Skeletal muscle cell (primary cell): ENCODE data around the gene TRIM33.
A peak's percentile ranks its signal among the peaks of the same experiment; 100 is the strongest.
"Not testable (repeated sequence)": the region's sequence is repeated elsewhere in the genome, so short reads cannot be mapped to it uniquely, and the experiment has no call there.

ENCODE experiments used
- DNase-seq: peaks from one replicate; pipeline ENCODE4 v3.0.0-alpha.2; 2010; ENCODE audit warnings: low read depth
- H3K4me3 ChIP-seq: 2 replicates; pipeline ENCODE4 v1.5.1; 2011; ENCODE audit warnings: low read depth, mild to moderate bottlenecking, control low read depth, low read length, moderate library complexity

TRIM33 gene

DNA sequence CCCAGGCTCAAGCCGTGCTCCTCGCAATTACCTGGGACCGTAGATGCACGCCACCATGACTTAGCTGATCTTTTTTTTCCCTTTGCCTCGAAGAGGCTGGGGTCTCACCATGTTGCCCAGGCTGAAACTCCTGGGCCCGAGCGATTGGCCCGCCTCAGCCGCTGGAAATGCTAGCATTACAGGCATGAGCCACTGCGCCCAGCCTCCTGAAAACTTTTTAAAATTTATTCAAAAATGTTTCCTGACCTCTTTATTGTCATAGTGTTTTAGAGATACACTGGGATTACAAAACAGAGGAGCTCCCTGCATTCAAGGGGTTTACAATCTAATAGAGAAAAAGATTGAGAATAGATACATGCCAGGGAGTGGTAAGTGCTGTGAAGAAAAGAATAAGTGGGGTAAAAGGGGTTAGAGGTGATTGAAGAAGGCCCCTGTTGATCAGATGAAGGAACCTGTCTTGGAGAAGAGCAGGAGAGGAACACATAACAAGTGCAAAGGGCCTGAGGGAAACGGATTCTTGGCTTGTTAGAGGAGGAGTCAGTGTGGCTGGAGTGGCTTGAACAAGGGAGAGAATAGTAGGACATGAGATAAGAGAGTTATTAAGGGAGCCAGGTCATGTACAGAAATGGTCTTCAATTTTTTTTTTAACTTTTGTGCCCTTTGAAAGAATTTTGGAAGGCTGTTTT is 1.7 kb upstream of the TRIM33 start:
- no peak for DNase-seq
- H3K4me3 ChIP-seq, result no peak overlapping the region

- no peak for DNase-seq
- peak overlapping the region; percentile 93 for H3K4me3 ChIP-seq
These were observed 550 bp downstream of the TRIM33 start for GRCh38 chr1:114510274-114511031.

- H3K4me3 ChIP-seq, result peak overlapping the region; percentile 93
- no peak for DNase-seq
These were observed 1.3 kb downstream of the TRIM33 start for GRCh38 chr1:114509596-114510273.

DNA sequence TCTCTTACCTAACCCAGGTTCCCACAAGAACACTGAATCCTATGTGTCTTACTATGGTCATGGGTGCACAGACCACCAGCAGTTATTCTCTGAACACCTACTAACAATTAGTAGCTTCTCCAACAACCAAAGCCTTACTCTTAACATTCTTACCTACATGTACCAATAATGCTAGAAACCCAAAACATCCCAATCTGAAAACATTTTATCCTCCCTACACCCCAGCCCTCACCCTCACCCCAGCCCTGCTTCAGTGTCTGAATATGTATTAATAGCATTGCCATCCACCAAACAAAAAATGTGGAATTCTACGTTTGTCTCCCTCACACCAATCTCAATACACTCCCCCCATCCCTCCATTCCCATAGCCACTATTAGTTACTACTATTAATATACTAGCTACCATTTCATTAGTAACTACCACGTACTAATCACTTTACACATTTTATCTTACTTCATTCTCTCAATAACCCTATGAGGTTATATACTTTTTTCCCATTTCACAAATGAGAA is 2.6 kb downstream of the TRIM33 start:
- DNase-seq, result no peak
- H3K4me3 ChIP-seq, result no peak overlapping the region

GRCh38 chr1:114507513-114507912 is 3.5 kb downstream of the TRIM33 start:
- no peak overlapping the region for H3K4me3 ChIP-seq
- no peak for DNase-seq

DNA sequence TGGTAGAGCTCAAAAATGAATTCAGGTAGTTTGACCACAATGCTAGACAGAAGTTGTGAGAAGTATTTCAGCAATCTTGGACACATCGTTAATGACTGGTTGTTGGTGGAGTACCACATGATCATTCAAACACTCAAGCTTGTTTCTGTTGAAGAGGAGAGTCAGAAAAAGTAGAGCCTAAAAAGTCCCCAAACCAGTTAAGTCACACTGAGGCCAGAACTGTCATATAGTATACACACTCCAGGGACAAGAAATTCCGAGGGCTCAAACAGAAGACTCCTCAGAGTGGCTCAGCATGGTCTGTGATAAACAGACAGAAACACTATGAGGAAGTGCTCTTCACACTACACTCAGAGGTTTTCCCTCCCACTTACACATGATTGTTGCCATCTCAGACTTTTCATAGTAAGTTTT is 5.8 kb downstream of the TRIM33 start:
- no peak overlapping the region for H3K4me3 ChIP-seq
- no peak for DNase-seq

DNA sequence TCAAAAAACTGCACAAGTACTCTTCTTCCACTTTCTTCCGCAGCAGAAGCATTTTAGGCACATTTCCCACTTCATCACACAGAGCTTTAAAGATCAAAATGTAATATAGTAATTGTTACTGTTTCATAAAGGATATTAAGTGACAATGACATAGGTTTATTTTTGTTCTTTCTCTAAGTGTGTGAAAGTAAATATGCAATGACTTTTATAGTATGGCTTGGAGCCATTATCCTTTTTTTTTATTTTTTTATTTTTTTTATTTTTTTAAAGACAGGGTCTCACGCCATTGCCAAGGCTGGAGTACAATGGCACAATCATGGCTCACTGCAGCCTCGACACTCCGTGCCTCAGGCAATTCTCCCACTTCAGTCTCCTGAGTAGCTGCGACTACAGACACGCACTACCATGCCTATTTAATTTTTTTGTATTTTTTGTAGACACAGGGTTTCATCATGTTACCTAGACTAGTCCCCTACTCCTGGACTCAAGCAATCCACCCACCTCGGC is 7.0 kb downstream of the TRIM33 start:
- H3K4me3 ChIP-seq, result no peak overlapping the region
- no peak for DNase-seq

DNA sequence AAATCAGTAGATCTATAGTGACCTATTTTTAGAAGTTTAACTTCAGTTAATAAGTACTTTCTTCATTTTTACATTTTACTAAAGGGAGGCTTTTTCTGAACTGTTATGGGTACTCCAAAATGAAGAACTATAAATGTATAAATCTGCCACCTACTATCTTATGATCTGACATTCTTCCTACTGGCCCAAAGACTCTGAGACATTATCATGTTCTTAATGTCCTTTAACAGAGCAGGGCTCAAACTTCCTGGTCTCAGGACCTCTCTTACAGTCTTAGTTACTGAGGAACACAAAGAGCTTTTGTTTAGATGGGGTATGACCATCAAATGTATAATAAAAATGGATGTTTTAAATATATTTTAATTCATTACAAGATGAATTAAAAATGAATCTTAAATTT is 8.9 kb downstream of the TRIM33 start:
- no peak overlapping the region for H3K4me3 ChIP-seq
- DNase-seq, result no peak

DNA sequence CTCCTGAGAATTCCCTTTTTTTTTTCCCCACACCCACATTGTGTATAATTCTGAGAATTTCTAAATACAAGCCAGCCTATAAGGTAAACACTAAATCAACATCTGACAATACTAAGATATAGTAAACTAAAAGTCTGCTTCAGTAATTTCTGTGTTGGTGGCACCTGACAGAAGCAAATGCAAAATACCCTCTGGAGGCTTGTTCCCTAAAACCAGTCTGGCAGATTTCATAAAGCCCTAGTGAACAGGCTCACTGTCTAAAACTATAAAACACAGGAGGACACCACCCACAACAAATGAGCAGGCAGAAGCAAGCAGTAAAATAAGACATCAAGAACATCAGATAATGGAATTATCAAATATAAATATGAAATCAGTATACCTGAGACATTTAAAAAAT is 11.5 kb downstream of the TRIM33 start:
- no peak for DNase-seq
- H3K4me3 ChIP-seq, result no peak overlapping the region

DNA sequence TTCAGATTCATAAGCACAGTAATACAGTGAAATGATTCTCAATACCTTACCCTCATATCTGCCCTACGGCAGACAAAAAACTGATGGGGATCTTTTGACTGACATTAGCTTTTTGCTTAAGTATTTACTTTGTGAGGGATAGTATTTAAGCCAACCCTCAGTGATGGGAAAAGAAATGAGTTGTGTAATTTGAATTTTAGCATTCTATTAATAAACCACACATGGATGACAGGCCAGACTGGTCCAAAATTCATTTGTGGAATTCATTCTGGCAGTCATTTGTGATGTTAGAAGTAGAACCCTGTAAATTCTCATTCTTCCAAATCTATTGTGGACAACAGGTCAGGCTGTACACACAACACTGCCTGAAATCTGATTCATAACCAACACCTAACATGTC is 14.9 kb downstream of the TRIM33 start:
- H3K4me3 ChIP-seq, result no peak overlapping the region
- DNase-seq, result no peak

- no peak for DNase-seq
- no peak overlapping the region for H3K4me3 ChIP-seq
These were observed 15.5 kb downstream of the TRIM33 start for GRCh38 chr1:114495486-114495885.

GRCh38 chr1:114492978-114493377 is 18.0 kb downstream of the TRIM33 start:
- H3K4me3 ChIP-seq, result no peak overlapping the region
- DNase-seq, result no peak

DNA sequence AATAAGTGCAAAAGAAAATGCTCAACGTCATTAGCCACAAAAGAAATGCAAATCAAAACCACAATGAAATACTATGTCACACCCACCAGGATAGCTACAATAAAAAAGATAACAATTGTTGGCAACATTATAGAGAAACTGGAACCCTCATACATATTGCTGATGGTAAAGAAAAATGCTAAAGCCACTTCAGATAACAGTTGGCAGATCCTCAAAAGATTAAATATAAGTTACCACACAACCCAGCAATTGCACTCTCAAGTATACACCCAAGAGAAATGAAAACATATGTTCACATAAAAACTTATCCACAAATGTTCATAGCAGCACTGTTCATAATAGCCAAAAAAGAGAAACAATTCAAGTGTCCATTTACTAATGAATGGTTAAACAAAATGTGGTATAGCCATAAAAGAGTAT is 20.7 kb downstream of the TRIM33 start:
- no peak for DNase-seq
- H3K4me3 ChIP-seq, result no peak overlapping the region

GRCh38 chr1:114488739-114489138 is 22.3 kb downstream of the TRIM33 start:
- no peak for DNase-seq

DNA sequence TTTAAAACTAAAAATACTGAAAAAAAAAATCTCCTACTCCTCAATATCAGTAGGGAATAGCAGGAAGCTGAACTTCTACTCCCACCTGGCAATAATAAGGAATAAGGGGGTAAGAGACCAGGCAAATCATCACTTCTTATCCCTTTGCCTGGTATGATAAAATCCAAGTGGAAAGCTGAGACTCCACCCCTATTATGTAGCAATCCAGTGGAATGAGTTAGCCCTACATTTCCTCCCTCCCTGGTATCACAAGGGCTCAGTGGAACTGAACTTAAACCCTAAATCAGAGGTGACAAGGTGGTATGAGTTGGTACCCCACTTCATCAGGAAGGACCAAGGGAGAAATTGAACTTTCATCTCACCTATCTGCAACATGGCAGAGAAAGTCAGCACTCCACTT is 25.7 kb downstream of the TRIM33 start:
- H3K4me3 ChIP-seq, result no peak overlapping the region
- DNase-seq, result no peak

More at GRCh38 chr1:114488739-114489138, 22.3 kb downstream of the TRIM33 start:
- H3K4me3 ChIP-seq, result no peak overlapping the region

DNA sequence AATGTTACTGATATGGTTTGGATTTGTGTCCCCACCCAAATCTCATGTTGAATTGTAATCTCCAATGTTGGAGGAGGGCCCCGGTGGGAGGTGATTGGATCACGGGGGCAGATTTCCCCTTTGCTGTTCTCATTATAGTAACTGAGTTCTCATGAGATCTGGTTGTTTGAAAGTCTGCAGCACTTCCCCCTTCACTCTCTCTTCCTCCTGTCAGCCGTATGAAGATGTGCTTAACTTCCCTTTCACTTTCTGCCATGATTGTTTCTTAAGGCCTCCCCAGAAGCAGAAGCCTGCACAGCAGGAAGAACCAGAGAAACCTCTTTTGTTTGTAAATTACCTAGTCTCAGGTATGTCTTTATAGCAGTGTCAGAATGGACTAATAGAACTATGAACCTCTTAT is 28.4 kb downstream of the TRIM33 start:
- no peak for DNase-seq
- no peak overlapping the region for H3K4me3 ChIP-seq

GRCh38 chr1:114479636-114480035 is 31.4 kb downstream of the TRIM33 start:
- H3K4me3 ChIP-seq, DNase-seq: not testable (repeated sequence)

DNA sequence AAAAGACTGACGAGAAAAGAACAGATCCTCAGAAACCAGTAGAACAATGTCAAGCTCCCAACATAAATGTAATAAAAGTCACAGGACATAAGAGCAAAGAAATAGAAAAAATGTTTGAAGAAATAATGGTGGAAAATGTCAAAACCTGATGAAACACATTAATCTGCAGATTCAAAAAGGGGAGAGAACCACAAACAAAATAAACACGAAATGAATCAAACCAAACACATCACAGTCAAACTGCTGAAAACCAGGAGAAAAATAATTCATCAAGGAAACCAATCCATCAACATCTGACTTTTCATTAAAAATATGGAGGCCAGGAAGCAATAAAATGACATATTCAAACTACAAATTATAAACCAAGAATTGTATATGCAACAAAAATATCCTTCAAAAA is 31.9 kb downstream of the TRIM33 start:
- H3K4me3 ChIP-seq, result no peak overlapping the region

GRCh38 chr1:114473796-114474195 is 37.2 kb downstream of the TRIM33 start:
- DNase-seq, result no peak
- H3K4me3 ChIP-seq, result no peak overlapping the region

More for the DNA sequence above, 31.9 kb downstream of the TRIM33 start:
- DNase-seq, result no peak

DNA sequence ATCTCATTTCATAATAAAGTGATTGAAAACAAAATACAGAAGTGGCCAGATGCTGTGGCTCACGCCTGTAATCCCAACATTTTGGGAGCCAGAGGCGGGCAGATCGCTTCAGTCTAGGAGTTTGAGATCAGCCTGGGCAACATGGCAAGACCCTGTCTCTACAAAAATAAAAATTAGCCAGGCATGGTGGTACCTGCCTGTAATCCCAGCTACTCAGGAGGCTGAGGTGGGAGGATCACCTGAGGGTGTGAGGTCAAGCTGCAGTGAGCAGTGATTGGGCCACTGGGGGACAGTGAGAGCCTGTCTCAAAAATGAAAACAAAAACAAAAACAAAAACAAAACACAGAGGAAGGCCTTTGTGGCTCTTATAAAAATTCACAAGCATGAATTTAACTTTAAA is 38.6 kb downstream of the TRIM33 start:
- DNase-seq, result no peak
- H3K4me3 ChIP-seq, result no peak overlapping the region
